ENCODE data around the gene LRRC7. TPM values are rescaled to one million over a fixed set of nuclear protein-coding genes. Genes with fewer than 3 reads are reported as not detected.

The LRRC7 gene
- total RNA-seq, 1 donor from 2014 or later, result 7.8 TPM

GRCh38 chr1:69967245-69967766 is 399.6 kb downstream of the LRRC7 start:
- Mint-ChIP-seq H3K27ac (no peak overlapping the region), H3K9me3 (ENCODE audit: low read depth) (peaks cover 39% of the 10 kb centered on the region), H3K4me1 (ENCODE audit: low read depth) (no peaks in the 10 kb centered on the region), H3K27me3 (no peaks in the 10 kb centered on the region), H3K4me3 (ENCODE audit: low read depth) (no peak overlapping the region), H3K36me3 (ENCODE audit: insufficient read depth) (no peaks in the 10 kb centered on the region)
- TF ChIP-seq, protein P1, sequence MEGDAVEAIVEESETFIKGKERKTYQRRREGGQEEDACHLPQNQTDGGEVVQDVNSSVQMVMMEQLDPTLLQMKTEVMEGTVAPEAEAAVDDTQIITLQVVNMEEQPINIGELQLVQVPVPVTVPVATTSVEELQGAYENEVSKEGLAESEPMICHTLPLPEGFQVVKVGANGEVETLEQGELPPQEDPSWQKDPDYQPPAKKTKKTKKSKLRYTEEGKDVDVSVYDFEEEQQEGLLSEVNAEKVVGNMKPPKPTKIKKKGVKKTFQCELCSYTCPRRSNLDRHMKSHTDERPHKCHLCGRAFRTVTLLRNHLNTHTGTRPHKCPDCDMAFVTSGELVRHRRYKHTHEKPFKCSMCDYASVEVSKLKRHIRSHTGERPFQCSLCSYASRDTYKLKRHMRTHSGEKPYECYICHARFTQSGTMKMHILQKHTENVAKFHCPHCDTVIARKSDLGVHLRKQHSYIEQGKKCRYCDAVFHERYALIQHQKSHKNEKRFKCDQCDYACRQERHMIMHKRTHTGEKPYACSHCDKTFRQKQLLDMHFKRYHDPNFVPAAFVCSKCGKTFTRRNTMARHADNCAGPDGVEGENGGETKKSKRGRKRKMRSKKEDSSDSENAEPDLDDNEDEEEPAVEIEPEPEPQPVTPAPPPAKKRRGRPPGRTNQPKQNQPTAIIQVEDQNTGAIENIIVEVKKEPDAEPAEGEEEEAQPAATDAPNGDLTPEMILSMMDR (IDR thresholded peaks at IDR 0.05; ENCODE audit: unreplicated experiment), result no peak
- no peak for DNase-seq (ENCODE audit: low spot score, unreplicated experiment)

DNA sequence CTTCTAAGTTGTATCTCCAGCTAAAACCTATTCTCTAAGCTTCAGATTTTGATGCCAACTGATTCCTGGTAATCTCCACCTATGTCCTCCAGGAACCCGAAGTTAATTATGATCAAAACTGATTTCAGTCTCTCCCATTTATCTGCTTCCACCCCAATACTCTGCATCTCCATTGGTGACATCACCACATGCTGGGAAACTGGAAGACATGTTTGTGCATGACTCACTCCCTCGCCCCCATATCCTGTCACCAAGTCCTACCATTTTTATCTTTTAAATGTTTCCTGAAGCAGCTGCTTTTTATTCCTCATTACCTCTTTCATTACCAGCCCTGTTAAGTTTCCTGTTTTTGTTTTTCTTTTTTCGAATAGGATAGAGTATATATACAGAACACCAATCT is 409.2 kb downstream of the LRRC7 start:
- H3K36me3 Mint-ChIP-seq (ENCODE audit: insufficient read depth), result no peaks in the 10 kb centered on the region
- peaks cover 1% of the 10 kb centered on the region for H3K4me1 Mint-ChIP-seq (ENCODE audit: low read depth)
- no peaks in the 10 kb centered on the region for H3K27me3 Mint-ChIP-seq
- peaks cover 7% of the 10 kb centered on the region for H3K9me3 Mint-ChIP-seq (ENCODE audit: low read depth)
- no peak overlapping the region for H3K27ac Mint-ChIP-seq
- H3K4me3 Mint-ChIP-seq (ENCODE audit: low read depth), result no peak overlapping the region
- DNase-seq (ENCODE audit: low spot score, unreplicated experiment), result no peak
- TF ChIP-seq, protein P1 (IDR thresholded peaks at IDR 0.05; ENCODE audit: unreplicated experiment), result no peak

DNA sequence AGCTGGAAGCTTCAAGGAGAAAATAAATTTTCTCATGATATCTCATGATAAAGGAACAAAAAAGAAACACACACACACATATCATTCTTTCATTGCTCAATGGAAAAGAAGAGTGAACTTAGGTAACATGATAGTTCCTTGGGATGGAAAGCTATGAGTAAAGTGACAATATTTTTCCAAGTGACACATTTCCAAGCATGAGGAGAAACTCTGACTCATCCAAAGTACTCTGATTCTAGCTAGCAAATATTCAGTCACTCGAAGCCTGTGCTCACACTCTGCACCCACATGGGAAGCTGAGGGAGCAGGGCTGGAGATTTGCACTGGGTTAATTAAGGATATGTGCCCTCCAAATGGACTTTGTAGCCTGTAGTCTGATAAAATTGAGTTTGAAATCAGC is 415.3 kb downstream of the LRRC7 start:
- no peaks in the 10 kb centered on the region for H3K27me3 Mint-ChIP-seq
- no peak overlapping the region for H3K4me3 Mint-ChIP-seq (ENCODE audit: low read depth)
- no peak for DNase-seq (ENCODE audit: low spot score, unreplicated experiment)
- TF ChIP-seq, protein P1 (IDR thresholded peaks at IDR 0.05; ENCODE audit: unreplicated experiment), result no peak
- peaks cover 1% of the 10 kb centered on the region for H3K4me1 Mint-ChIP-seq (ENCODE audit: low read depth)
- H3K27ac Mint-ChIP-seq, result no peak overlapping the region
- no peaks in the 10 kb centered on the region for H3K9me3 Mint-ChIP-seq (ENCODE audit: low read depth)
- no peaks in the 10 kb centered on the region for H3K36me3 Mint-ChIP-seq (ENCODE audit: insufficient read depth)

DNA sequence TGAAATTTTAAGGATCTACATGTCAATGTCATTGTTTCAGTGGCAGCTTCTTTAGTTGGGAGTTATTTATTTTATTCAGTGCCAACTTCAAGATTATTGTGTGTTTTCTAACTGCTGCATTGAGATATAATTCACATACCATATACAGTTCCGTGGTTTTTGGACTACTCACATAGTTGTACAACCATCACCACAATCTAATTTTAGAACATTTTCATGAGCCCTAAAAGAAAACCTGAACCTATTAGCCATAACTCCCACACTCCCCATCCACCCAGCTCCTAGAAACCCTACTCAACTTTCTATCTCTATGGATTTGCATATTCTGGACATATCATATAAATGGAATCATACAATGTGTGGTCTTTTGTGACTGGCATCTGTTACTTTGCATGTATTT is 417.7 kb downstream of the LRRC7 start:
- Mint-ChIP-seq H3K36me3 (ENCODE audit: insufficient read depth) (no peaks in the 10 kb centered on the region), H3K4me3 (ENCODE audit: low read depth) (no peak overlapping the region), H3K4me1 (ENCODE audit: low read depth) (no peaks in the 10 kb centered on the region), H3K9me3 (ENCODE audit: low read depth) (no peaks in the 10 kb centered on the region), H3K27ac (no peak overlapping the region), H3K27me3 (no peaks in the 10 kb centered on the region)
- DNase-seq (ENCODE audit: low spot score, unreplicated experiment), result no peak
- TF ChIP-seq, protein P1 (IDR thresholded peaks at IDR 0.05; ENCODE audit: unreplicated experiment), result no peak

GRCh38 chr1:69985901-69986439 is 418.2 kb downstream of the LRRC7 start:
- Mint-ChIP-seq H3K4me1 (ENCODE audit: low read depth) (no peaks in the 10 kb centered on the region), H3K4me3 (ENCODE audit: low read depth) (no peak overlapping the region), H3K9me3 (ENCODE audit: low read depth) (no peaks in the 10 kb centered on the region), H3K27me3 (no peaks in the 10 kb centered on the region), H3K27ac (no peak overlapping the region), H3K36me3 (ENCODE audit: insufficient read depth) (no peaks in the 10 kb centered on the region)
- TF ChIP-seq, protein P1 (IDR thresholded peaks at IDR 0.05; ENCODE audit: unreplicated experiment), result no peak
- DNase-seq (ENCODE audit: low spot score, unreplicated experiment), result no peak

Data from progenitor cell of endocrine pancreas (in vitro differentiated cells).